HG03103 (cell line): ENCODE data around the gene SSTR4.

Experiments
- ATAC-seq: cut with Tn5 transposase; IDR thresholded peaks from one replicate; pipeline ENCODE4 v1.9.1; 2021; ENCODE audit warnings: low read depth; ENCODE audit not compliant: unreplicated experiment

SSTR4 gene

DNA sequence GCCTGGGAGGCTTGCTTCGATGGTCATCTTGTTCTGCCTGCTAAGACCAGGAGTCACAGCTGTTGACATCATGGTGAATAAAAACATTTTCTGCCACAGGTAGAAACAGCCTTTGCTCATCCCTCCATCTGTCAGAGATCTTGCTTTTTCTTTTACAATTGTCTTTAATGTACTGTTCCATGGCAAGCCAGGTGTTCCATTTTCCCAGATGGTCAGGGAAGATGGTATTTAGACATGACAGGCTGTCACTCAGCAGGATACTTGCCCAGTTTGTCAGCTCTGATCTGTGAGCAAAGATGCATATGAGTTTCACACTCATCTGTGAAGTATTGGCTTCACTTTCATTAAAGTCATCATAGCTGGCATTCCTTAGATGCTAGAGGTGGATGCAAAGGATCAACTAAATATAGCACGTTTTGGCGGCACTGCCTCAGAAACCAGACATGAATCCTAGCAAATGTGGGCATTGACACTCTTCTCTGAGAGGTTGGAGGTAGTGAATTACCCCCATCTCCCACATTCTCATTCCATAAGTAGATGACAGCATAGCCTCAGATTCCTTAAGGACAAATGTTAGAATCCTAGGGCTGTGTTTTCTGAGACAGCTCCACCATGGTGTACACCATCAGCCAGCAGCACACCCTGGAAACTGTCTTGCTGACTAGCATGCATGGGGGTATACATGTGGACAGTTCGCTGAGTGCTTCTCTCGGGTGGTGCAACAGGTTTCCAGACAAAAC, 4.2 kb downstream of the SSTR4 start:
- no peak for ATAC-seq

- ATAC-seq, result no peak
Measured at GRCh38 chr20:23039885-23040508, 4.9 kb downstream of the SSTR4 start.

GRCh38 chr20:23042270-23042669, 7.2 kb downstream of the SSTR4 start:
- ATAC-seq, result no peak

DNA sequence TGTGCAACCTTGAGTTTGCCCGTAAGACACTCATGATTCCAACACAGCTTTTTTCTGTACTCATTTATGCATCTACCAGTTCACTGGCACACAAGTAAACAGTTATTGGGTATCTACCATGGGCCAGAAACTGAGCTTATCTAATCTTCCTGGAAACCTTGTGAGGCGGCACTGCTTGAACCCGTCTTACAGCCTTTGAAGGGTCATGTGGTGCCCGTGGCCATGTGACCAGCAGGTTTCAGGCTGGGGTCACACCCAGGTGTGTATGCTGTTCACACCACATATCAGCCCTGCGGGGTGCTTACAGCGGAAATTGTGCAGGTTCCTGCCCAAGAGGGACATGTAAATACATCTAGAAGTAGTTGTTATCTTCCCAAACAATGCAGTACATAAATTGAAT, 8.3 kb downstream of the SSTR4 start:
- no peak for ATAC-seq

DNA sequence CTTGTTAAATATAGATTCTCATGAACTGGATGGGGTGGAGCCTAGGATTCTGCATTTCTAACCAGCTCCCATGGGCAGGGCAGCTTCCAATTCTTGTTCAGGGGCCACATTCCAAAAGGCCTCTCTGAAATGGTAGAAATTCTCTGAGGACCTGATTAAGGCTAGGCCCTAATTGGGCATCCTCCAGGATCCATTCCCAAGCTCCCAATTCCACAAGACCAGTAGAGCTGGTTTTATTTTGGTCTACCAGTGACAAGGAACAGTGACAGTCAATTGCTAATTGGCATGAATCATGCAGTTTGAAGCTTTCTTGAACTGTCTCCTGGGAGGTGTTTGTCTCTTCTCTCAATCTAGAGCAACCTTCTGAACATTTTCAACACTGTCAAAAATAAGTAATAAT, 11.3 kb downstream of the SSTR4 start:
- no peak for ATAC-seq

GRCh38 chr20:23047001-23047737, 12.1 kb downstream of the SSTR4 start:
- no peak for ATAC-seq

GRCh38 chr20:23047738-23048214, 12.7 kb downstream of the SSTR4 start:
- no peak for ATAC-seq

DNA sequence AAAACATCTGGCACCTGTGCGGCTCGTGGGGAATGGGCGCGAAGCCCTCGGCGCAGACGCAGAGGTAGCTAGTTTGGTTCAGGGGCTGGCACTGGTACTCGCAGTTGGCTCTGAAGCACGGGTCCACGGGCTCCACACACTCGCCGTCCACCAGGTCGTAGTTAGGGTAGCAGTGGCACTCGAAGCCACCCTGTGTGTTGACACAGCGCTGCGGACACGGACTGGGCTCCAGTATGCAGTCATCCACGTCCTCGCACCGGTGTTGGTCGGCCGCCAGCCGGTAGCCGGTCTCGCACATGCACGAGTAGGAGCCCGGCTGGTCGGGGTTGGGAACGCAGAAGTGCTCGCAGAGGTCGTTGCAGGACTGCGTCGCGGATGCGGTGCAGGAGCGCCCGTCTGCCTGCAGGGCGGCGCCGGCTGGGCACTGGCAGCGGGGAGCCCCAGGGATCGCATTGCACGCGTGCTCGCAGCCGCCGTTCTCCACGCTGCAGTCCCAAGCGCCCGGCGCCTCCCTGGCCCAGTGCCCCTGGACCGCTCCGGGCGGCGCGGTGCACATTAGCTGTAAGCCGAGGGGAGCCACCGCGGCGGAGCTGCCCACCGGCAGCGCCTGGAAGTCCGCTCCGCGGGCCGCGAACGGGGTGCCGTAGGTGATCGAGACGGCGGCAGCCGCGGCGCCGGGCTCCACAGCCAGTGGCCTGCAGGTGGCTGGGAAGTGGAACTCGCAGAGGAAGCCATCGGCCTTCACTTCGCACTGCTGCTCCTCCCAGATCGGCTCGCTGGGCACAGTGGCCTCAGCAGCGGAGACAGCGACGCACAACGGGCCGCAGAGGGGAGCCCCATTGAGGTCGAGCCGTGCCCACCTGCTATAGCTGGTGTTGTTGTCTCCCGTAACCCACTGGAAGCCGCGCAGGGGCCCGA, 13.4 kb downstream of the SSTR4 start:
- no peak for ATAC-seq

GRCh38 chr20:23049201-23050075, 14.3 kb downstream of the SSTR4 start, which contains the start of gene THBD:
THBD (minus strand) TSS chr20:23049672; CDS start chr20:23049504, 168 bp downstream.
- no peak for ATAC-seq

DNA sequence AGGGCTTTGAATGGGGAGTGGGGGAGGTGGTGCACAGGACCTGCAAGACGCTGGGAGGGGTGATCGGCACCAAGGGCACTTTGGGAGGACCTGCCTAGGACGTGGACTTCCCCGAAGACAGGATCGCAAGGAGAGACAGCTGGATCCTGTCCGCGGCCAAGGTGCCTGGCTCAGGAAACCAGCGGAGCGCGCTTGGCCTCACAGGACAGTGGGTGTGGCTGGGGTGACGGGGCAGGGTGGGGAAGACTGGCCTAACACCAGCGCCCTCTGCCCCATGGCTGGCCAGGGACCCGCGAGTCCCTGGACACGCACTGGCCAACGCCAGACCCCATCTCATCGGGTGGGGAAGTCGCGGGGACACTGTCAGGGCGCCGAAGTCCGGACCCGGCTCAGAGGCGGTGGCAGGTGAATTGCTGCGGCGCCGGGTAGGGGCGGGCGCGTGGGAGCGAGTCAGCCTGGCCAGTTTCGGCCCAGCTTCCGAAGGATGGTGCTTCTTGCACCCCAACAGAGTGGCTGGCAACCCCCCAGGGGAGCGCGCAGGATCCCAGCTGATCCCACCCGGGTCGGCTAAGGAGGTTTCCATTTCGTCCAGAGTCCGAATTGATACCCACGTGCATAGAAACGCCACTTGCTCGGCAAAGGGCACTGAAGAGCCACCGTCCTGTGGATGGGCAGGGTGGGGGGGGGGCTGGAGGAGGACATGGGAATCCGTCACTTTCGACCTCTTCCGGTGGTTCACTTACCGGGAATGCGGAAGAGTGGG, 15.1 kb downstream of the SSTR4 start:
- no peak for ATAC-seq

GRCh38 chr20:23050847-23051627, 15.9 kb downstream of the SSTR4 start:
- no peak for ATAC-seq

DNA sequence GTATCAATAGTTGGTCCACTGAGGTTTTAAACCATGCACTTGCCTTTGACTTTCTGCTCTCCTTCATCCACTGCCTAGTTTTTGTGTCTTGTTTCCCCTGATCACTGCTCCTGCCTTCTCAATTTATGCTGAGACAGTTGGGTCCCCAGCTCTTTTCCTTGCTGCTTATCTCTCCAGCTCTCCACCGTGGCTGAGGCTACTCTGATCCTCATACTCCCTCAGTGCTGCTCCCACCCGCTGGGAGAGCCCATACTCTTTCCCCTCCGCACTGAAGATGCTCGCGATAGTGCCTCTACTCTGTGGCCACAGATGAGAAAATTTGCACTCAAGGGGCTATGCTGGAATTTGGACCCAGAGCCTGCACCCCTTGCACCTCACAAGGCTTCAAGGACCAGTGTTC, 17.8 kb downstream of the SSTR4 start:
- no peak for ATAC-seq

DNA sequence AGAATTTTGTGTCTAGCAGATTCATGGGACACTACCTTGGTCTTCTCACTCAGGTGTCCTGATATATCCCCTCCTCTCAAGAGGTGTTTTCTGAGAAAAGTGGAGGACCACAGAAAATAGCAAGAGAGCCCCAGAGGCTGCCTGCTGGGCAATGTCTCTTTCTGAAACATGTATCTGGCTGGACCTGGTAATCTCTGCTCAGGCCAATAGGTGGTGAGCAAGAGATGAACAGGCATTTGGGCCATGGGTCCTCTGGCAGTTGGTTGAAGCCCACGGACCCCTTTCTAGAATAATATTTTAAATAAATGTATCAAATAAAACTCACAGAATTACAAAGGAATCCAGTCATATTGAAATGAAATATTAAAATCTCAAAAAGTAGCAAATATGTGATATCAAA, 23.1 kb downstream of the SSTR4 start:
- ATAC-seq, result no peak

DNA sequence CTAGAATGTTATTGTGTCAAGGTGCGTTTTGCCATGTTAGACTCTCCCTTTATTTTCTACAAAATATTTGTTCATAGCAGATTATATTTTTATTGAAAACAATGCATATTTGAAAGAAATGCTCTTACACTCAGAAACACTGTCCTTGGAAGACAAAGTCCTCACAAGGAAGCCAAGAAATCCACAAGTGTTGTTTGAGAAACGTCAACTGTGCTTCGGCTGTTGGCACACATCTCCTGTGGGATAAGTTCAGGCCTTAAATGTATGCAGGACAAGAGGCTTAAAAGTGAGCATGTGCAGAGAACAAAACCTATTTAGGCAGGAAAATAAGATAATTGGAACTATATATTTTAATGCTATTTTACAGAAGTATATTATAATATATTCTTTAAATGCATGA, 23.9 kb downstream of the SSTR4 start:
- ATAC-seq, result no peak

- ATAC-seq, result no peak
Measured at GRCh38 chr20:23059846-23060245, 24.7 kb downstream of the SSTR4 start.

GRCh38 chr20:23060629-23061028, 25.5 kb downstream of the SSTR4 start:
- no peak for ATAC-seq

GRCh38 chr20:23061262-23061661, 26.1 kb downstream of the SSTR4 start:
- no peak for ATAC-seq
